MG63 (cell line): ENCODE data around the gene DHX29. TPM values are rescaled to one million over a fixed set of nuclear protein-coding genes. Genes with fewer than 3 reads are reported as not detected.
"Not testable (repeated sequence)": the region's sequence is repeated elsewhere in the genome, so short reads cannot be mapped to it uniquely, and the experiment has no call there.

Source experiments
- DNase-seq: peaks from one replicate; pipeline ENCODE4 v3.0.0-alpha.2; 2020
- H3K27me3 ChIP-seq: fragments of 250-450 bp; sonication (Bioruptor Pico); 2 replicates; pipeline ENCODE4 v1.5.1; 2020; ENCODE audit warnings: mild to moderate bottlenecking, moderate library complexity
- H3K36me3 ChIP-seq: fragments of 250-450 bp; sonication (Bioruptor Pico); 2 replicates; pipeline ENCODE4 v1.5.1; 2020; ENCODE audit warnings: mild to moderate bottlenecking, moderate library complexity
- H3K4me3 ChIP-seq: fragments of 250-450 bp; sonication (Bioruptor Pico); 2 replicates; pipeline ENCODE4 v1.5.1; 2020; ENCODE audit warnings: mild to moderate bottlenecking, moderate library complexity
- H3K9me3 ChIP-seq: fragments of 250-450 bp; sonication (Bioruptor Pico); 2 replicates; pipeline ENCODE4 v1.5.1; 2020; ENCODE audit warnings: mild to moderate bottlenecking, moderate library complexity
- total RNA-seq: library from RNA; depleted of rRNA; stranded (reverse); fragments of >200 nt; shearing (Covaris generic); gene quantifications from 2 replicates; pipeline ENCODE4 v1.2.3, GENCODE V29; 2014; ENCODE audit warnings: low replicate concordance

DHX29 gene
- total RNA-seq, 1 experiment from 2014 or later = 18.4 TPM

GRCh38 chr5:55324815-55325418, 17.4 kb upstream of the DHX29 start:
- Histone ChIP-seq H3K4me3 (no peak overlapping the region), H3K9me3 (no peaks in the 10 kb centered on the region), H3K36me3 (peaks cover 47% of the 10 kb centered on the region), H3K27me3 (no peaks in the 10 kb centered on the region)
- no peak for DNase-seq

- no peaks in the 10 kb centered on the region for H3K9me3 ChIP-seq
- peaks cover 42% of the 10 kb centered on the region for H3K36me3 ChIP-seq
- no peaks in the 10 kb centered on the region for H3K27me3 ChIP-seq
- no peak for DNase-seq
- no peak overlapping the region for H3K4me3 ChIP-seq
Observed at GRCh38 chr5:55324006-55324405, 16.5 kb upstream of the DHX29 start.

GRCh38 chr5:55320571-55320970, 13.1 kb upstream of the DHX29 start:
- H3K4me3 ChIP-seq = no peak overlapping the region
- peaks cover 38% of the 10 kb centered on the region for H3K36me3 ChIP-seq
- no peaks in the 10 kb centered on the region for H3K27me3 ChIP-seq
- no peaks in the 10 kb centered on the region for H3K9me3 ChIP-seq
- no peak for DNase-seq

- H3K27me3 ChIP-seq = no peaks in the 10 kb centered on the region
- peaks cover 4% of the 10 kb centered on the region; the same call in 1 of the 2 replicates for H3K9me3 ChIP-seq
- H3K4me3 ChIP-seq = no peak overlapping the region
- peaks cover 32% of the 10 kb centered on the region for H3K36me3 ChIP-seq
- DNase-seq = no peak
Observed at GRCh38 chr5:55319491-55319890, 12.0 kb upstream of the DHX29 start.

GRCh38 chr5:55318237-55318636, 10.7 kb upstream of the DHX29 start:
- H3K36me3 ChIP-seq = peaks cover 43% of the 10 kb centered on the region
- not testable (repeated sequence) for DNase-seq, H3K4me3 ChIP-seq, H3K27me3 ChIP-seq, H3K9me3 ChIP-seq

- peaks cover 41% of the 10 kb centered on the region for H3K36me3 ChIP-seq
- no peak overlapping the region for H3K4me3 ChIP-seq
- peaks cover 11% of the 10 kb centered on the region for H3K9me3 ChIP-seq
- DNase-seq = no peak
- no peaks in the 10 kb centered on the region for H3K27me3 ChIP-seq
Observed at GRCh38 chr5:55316837-55317236, 9.3 kb upstream of the DHX29 start.

GRCh38 chr5:55316289-55316688, 8.8 kb upstream of the DHX29 start:
- peaks cover 13% of the 10 kb centered on the region for H3K9me3 ChIP-seq
- H3K36me3 ChIP-seq = peaks cover 46% of the 10 kb centered on the region
- no peaks in the 10 kb centered on the region for H3K27me3 ChIP-seq
- no peak overlapping the region for H3K4me3 ChIP-seq
- DNase-seq = no peak

GRCh38 chr5:55313870-55314617, 6.5 kb upstream of the DHX29 start:
- Histone ChIP-seq H3K36me3 (peaks cover 56% of the 10 kb centered on the region), H3K4me3 (no peak overlapping the region), H3K27me3 (no peaks in the 10 kb centered on the region), H3K9me3 (peaks cover 13% of the 10 kb centered on the region)
- DNase-seq = no peak

GRCh38 chr5:55308254-55308836, 851 bp upstream of the DHX29 start:
- Histone ChIP-seq H3K9me3 (peaks cover 4% of the 10 kb centered on the region; the same call in 1 of the 2 replicates), H3K36me3 (peaks cover 34% of the 10 kb centered on the region), H3K27me3 (no peaks in the 10 kb centered on the region), H3K4me3 (peak overlapping the region; percentile 94)
- DNase-seq = peak; percentile 7

- peak overlapping the region; percentile 94 for H3K4me3 ChIP-seq
- no peaks in the 10 kb centered on the region for H3K27me3 ChIP-seq
- DNase-seq = no peak
- peaks cover 13% of the 10 kb centered on the region for H3K9me3 ChIP-seq
- H3K36me3 ChIP-seq = peaks cover 35% of the 10 kb centered on the region
Observed at GRCh38 chr5:55306641-55307382, 682 bp downstream of the DHX29 start.

- Histone ChIP-seq H3K36me3 (peaks cover 42% of the 10 kb centered on the region), H3K27me3 (no peaks in the 10 kb centered on the region), H3K4me3 (peak overlapping the region; percentile 94), H3K9me3 (peaks cover 23% of the 10 kb centered on the region)
- DNase-seq = no peak
Observed at GRCh38 chr5:55305345-55305744, 2.1 kb downstream of the DHX29 start.

GRCh38 chr5:55304584-55304983, 2.9 kb downstream of the DHX29 start:
- Histone ChIP-seq H3K36me3 (peaks cover 46% of the 10 kb centered on the region), H3K9me3 (peaks cover 27% of the 10 kb centered on the region), H3K27me3 (no peaks in the 10 kb centered on the region), H3K4me3 (no peak overlapping the region)
- no peak for DNase-seq

- H3K36me3 ChIP-seq = peaks cover 48% of the 10 kb centered on the region
- no peaks in the 10 kb centered on the region for H3K27me3 ChIP-seq
- no peak overlapping the region for H3K4me3 ChIP-seq
- H3K9me3 ChIP-seq = peaks cover 27% of the 10 kb centered on the region
- DNase-seq = peak; percentile 77
Observed at GRCh38 chr5:55303238-55303690, 4.2 kb downstream of the DHX29 start.

- DNase-seq = no peak
- H3K27me3 ChIP-seq = no peaks in the 10 kb centered on the region
- no peak overlapping the region for H3K4me3 ChIP-seq
- peaks cover 27% of the 10 kb centered on the region for H3K9me3 ChIP-seq
- H3K36me3 ChIP-seq = peaks cover 72% of the 10 kb centered on the region
Observed at GRCh38 chr5:55300890-55301289, 6.6 kb downstream of the DHX29 start.

- DNase-seq = no peak
- Histone ChIP-seq H3K9me3 (peaks cover under 1% of the 10 kb centered on the region), H3K36me3 (peaks cover 90% of the 10 kb centered on the region), H3K27me3 (no peaks in the 10 kb centered on the region), H3K4me3 (no peak overlapping the region)
Observed at GRCh38 chr5:55294935-55295334, 12.6 kb downstream of the DHX29 start.

GRCh38 chr5:55290991-55291390, 16.5 kb downstream of the DHX29 start:
- Histone ChIP-seq H3K9me3 (no peaks in the 10 kb centered on the region; the same call in 1 of the 2 replicates), H3K36me3 (peaks cover 82% of the 10 kb centered on the region), H3K27me3 (no peaks in the 10 kb centered on the region), H3K4me3 (no peak overlapping the region)
- DNase-seq = no peak

- no peak overlapping the region for H3K4me3 ChIP-seq
- H3K27me3 ChIP-seq = no peaks in the 10 kb centered on the region
- DNase-seq = no peak
- no peaks in the 10 kb centered on the region for H3K9me3 ChIP-seq
- H3K36me3 ChIP-seq = peaks cover 80% of the 10 kb centered on the region
Observed at GRCh38 chr5:55289808-55290207, 17.7 kb downstream of the DHX29 start.
